Suppressor macrophage (primary cell): Measurements from ENCODE around the gene GAS6.
"Not testable (repeated sequence)": the region's sequence is repeated elsewhere in the genome, so short reads cannot be mapped to it uniquely, and the experiment has no call there.

ENCODE experiments used
- DNase-seq, 4 experiments: peaks; one replicate each; pipeline ENCODE4 v3.0.0-alpha.2; 2020 to 2022
- total RNA-seq, 17 experiments: gene quantifications; one replicate each; lab custom pipeline; 2026; ENCODE audit warnings: mixed read lengths in 6 of 17, inconsistent platforms in 3 of 17; lab: John Stamatoyannopoulos, UW

Gene GAS6
- 5.5 to 26.4 (median 12.3) reads per million in 17 experiments for total RNA-seq

DNA sequence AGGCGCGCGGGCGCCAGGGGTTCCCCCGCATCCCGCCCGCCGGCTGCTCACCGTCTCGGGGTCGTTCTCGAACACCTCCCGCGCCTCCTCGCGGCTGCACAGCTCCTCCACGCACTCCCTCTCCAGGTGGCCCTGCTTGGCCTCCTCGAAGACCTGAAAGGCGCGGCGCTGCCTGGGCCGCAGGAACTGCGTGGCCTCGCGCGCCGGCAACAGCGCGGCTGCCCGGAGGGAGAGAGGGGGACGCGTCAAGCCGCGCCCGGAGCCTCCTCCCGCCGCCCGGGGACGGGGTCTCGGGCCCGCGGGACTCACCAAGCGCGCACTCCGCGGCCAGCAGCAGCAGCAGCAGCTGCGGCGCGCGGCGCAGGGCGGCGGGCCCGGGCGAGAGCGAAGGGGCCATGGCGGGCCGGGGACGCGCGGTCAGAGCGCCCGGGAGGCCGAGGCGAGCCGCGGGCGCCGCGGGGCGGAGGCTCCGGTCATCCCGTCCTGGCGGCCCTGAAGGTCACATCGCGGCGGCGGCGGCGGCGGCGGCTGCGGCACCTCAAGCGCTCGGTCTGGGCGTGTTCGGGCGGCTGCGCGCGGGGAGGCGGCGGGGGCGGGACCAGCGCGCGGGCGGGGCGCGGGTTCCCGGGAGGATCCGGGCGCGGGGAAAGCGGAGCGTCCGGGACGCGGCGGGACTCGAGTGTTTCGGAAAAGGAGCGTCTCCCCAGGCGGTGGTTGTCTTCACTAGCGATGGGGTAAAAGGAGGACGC is at the start of gene GAS6:
Gene GAS6, minus strand, starts transcription at position 553 of the 749 bp plus-strand sequence. Its CDS starts 156 bp downstream, at position 397.
- DNase-seq = peak in 3 of 4 experiments; percentile 21 to 61 (median 54)

DNA sequence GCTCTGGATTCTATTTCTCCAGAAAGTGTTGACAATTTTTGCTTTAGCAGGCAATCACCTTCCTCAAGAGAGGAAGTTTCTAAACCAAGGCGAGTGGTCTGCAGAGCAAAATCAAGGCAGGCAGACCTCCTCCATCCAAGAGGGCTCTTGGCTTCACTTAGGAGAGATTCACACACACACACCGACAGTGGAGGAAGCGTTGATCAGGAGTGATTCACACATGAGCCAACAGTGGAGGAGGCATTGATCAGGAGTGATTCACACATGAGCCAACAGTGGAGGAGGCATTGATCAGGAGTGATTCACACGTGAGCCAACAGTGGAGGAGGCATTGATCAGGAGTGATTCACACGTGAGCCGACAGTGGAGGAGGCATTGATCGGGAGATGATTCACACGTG is 49.5 kb upstream of the GAS6 start:
- not testable (repeated sequence) for DNase-seq

DNA sequence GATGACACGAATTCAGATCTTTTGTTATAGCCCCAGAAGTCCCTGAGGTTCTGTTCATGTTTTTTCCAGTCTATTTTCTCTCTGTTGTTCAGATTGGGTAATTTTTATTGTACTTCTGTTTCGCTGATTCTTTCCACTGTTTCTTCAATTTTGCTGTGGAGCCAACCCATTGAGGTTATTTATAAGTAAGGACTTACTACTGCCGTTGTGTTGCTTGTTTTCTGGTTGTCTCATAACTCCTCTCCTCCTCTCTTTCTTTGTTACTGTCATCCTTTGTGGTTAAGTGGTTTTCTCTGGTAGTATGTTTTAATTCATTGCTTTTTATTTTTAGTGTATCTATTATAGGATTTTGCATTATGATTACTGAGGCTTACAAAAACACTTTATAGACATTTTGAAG is 48.7 kb upstream of the GAS6 start:
- no peak for DNase-seq

DNA sequence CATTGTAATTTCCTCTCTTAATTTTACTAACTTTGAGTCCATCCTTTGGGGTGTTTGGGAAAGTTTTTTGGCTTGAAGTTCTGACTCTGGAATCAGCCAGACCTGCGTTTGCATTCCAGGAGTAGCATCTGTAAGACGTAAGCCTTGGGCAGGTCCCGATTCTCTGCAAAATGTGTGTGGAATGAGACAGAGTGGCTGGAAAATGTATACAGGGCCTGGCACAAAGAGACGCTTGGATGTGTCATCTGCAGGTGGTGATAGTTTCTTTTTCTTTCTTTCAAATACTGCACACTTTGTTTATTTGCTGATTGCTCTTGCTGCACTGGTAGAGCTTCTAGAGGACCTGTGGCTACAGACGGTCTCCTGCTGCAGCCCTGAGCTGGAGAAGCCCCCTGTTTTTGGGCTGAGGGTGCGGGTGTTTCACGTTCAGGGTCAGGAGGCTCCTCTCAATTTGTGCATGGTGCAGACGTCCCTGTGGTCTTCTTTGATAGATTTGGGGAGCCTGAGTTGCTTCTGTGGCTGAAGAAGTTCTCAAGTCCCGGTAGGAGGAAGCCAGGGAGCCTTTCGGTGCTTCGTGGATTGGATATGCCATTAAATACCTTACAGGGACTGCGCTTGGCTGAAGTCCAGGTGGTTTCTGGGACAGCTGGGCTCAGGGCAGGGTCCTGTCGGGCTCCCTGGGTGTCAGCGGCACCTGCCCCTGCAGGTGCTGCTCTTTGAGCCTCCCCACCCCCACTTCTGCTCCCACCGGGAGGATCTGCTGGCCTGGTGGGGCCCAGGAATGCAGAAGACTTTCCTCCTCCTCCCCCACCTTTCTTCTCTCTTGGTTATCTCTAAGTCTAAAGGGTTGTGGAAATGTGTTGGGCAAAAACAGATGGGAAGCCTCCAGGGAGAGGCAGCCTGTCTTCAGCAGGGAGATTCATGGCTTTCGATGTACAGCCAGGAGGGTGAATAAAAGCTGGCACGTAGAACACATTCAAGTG is 44.0 kb upstream of the GAS6 start:
- DNase-seq = peak in 1 of 4 experiments; percentile 1

DNA sequence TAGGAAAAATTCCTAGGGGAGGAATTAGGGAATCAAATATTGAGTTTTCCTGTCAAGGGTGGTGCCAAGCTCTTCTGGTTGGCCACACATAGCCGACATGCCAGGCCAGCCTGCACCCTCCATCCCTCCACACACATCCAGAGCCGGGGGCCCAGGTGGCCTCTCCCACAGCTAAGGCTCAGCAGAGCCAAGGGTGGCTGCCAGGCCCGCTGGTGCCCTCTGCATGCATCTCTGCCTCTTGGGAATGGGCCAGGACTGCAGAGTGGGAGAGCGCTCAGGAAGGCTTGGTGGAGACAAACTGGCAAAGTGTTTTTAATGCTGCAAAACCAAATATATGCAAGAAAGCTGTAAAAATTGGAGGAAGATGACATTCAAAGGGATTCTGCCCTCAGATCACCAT is 42.7 kb upstream of the GAS6 start:
- DNase-seq = no peak

DNA sequence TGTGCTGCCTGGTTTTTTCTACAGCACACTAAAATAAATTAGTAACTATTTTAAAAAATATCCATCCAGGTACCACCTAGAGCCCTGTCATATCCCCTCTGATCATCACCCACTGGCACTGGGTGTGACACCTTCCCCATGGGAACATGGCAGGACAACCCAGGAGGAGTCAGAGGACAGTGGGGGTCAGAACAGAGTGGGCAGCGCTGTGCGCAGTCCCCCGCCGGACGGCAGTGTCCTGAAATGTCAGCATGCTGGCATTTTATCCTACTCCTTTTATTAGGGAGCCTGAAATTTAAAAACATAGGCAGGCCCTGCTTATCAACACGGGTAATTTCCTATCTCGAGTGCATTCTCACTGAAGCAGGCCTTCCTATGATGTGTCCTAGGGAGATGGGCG is 42.1 kb upstream of the GAS6 start:
- DNase-seq = no peak

DNA sequence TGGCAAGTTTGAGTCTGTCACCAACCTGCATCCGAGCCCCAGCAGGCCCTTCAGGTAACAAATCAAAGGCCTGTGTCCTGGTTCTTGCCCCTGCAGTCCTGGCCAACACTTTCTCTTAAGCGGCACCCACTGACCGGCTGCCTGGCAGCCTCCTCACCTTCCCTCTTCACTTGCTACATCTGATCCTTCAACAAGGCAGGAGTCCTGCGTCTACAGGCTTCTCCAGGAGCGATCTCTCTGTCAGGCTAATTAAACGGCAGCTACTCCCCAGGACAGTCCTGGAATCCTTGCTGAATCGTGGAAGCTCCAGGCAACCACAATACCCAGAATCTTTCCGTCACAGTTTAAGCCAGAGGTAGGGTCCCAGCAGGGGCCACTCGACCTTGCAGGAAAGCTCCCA is 41.1 kb upstream of the GAS6 start:
- no peak for DNase-seq

DNA sequence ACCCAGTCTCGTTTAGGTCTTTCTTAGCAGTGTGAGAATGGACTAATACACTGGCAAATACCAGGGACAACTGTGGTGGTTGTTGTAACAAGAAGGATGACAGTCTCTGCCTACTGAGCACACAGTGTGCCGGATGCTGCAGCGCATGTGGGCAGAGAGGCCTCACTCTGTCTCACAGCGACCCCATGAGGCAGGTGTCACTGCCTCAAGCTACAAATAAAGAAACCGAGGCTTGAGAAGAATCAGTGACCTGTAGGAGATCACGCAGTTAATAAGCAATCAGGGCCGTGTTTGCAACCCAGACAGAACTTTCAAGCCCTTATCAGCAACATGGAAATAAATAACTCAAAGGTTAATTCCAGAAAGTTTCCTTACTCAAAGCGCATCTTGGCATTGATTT is 40.5 kb upstream of the GAS6 start:
- peak in 1 of 4 experiments; percentile 15 for DNase-seq

DNA sequence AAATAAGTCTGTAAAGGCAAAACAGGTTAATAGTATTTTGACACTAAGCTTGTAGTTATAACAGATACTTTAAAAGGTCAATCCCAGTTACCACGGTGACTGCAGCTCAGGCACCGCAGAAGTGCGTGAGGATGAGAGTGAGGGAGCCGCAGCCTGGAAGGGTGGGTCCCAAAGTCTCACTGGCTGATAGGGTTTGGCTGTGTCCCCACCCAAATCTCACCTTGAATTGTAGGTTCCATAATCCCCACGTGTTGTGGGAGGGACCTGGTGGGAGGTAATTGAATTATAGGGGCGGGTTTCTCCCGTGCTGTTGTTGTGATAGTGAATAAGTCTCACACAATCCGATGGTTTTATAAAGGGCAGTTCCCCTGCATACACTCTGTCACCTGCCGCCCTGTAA is 40.0 kb upstream of the GAS6 start:
- no peak for DNase-seq

DNA sequence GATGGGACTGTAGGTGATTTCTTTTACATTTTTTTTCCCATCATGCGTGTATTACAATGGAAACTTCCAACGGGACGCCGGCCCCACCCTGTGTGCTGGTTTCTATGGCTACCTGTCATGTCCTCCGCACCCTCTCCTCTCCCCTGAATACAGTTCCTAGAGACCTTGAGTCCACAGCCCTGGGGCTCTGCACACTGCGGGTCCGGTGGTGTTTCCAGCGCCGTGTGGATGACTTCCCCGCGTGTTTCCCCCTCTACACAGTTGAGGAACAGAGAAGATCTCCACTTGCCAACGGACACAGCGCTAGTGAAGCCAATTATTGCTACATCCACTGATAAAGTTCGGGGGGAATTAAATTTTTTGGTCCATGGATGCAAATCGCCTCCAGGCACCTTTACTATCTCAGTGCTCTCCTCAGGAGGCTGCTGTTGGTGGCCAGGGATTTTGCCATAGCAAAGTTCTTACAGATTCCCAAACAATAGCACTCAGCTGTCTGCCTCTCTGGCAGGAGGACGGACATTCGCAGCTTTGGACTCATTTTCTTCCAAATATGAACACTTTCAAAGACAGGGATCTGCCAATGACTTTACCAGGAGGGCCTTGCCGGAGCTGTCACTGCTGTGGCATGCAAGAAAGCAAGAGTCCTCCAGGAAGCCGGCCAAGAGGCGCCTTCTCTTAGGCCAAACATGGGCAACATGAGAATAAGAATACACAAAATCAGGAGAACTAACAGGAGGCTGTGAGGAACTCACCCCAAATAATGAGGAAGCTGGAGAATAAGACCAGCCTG is 39.3 kb upstream of the GAS6 start:
- DNase-seq = no peak

DNA sequence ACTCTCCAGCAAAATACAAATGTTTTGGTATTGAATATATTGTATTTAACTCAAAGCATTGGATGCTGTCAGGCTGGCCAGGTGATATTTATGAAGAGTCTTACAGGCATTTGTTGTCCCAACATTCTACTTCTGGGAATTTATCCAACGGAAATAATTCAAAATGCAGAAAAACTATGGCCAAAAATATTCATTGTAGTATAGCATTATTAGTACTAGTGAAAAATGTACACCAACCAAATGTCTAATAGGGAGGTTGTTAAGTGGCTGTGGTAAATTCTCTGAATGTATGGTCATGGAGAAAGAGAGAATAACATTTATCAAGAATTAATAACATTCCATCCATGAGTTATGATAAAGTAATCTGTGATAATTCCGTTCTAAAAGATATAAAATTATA is 38.6 kb upstream of the GAS6 start:
- DNase-seq = no peak

DNA sequence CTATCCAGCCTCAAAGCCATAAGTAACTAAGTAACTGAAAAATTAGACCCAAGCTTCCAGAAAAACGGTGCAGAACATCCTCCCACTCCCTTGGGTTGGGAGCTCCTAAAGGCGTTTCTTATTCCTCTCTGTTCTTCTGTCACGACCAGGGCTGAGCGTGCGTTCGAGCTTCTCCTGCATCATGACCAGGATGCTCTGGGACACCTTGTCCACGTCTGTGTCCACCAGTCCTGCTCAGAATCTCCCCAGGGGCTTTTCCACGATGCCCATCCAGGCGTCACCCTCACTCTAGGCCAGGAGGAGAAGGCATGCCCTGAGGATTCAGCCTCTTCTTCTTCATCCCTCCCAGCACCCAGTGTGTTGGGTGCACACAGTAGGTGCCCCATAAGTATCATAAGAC is 37.8 kb upstream of the GAS6 start:
- DNase-seq = no peak

DNA sequence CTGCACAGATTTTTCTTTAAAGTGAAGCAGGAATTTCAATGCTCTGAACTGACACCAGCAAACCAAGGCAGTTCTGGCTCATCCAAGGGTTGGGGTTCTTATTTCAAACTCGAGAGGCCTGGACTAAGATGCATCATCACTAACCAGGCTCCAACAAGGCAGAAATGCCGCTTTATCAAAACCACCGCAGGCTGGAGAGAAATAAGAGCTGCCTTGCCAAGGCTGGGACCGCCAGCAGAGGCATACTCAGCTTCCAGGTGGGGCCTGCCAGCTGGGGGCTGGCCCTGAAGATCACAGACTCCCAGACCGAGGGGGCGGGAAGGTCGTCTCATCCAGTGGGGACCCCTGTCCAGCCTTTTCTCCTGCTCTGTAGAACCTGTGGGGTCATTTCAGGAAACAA is 37.4 kb upstream of the GAS6 start:
- DNase-seq = no peak

DNA sequence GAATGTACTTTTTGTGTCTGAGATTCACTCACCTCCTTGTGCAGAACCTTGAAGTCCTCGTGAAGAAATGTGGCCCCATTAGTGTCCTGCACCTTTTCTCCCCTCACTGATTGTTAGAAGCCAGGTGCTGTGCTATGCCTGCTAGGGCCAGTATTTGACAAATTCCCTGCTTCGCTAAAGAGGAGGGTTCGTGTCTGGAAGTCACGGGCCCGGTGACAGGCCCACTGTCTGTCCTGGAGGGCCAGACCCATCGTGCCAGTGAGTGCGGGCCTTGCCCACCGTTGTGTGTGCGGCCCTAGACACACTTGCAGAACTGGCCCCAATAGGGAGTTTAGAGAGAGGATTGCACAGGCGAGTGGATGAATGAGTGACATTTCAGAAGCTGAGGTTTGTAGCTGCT is 36.8 kb upstream of the GAS6 start:
- no peak for DNase-seq

DNA sequence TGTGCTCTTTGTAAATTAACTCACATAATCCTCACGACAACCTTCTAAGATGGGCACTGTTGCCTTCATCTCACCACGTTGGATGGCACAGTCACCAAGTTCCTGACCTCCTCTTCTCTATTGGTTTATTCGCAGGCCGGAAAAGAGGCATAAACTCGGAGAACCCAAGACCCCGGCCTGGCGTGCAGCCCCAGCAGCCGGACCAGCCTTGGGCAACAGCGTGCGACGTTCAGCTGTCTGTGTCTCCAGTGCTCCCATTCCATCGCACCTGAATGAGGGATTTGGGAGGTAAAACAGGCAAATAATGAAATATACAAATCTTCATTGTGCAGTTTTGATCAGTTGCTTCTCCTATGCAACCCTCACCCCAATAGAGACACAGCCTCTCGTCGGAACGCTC is 34.5 kb upstream of the GAS6 start:
- DNase-seq = no peak

DNA sequence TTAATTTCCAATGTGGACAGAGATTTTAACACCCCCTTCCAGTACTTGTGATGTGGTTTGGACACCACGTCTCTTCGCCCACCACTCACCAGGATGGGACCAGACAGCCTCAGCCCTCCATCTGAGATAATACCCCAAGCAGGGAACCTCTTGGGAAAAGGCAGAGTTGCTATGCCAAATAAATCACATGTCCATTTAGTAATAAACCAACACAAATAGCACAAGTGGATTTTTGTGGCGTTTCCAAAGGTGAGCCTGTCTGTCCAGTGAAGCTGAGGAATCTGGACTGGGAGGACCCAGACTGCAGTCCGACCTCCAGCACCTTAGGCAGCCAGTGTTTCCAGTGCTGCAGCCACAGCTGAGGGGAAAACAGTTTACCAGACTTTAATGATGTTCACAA is 34.1 kb upstream of the GAS6 start:
- no peak for DNase-seq

DNA sequence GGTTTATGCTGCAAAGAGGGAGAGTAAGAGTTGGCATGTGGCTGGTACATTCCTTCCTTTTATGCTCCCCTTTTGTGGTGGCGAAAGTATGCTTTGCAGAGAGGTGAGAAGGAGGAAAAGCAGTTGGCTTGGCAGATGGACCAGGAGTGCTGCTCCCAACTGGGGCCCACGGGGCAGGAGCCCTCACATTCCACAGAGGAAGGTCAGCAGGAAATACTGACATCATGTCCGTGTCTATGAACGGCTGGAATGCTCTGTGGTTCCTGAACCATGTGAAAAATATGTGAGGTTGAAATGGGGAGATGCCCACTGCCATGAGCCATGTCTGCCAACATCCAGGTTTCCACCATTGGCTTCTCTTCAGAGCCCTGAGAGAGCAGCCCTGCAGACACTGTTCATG is 33.3 kb upstream of the GAS6 start:
- no peak for DNase-seq

DNA sequence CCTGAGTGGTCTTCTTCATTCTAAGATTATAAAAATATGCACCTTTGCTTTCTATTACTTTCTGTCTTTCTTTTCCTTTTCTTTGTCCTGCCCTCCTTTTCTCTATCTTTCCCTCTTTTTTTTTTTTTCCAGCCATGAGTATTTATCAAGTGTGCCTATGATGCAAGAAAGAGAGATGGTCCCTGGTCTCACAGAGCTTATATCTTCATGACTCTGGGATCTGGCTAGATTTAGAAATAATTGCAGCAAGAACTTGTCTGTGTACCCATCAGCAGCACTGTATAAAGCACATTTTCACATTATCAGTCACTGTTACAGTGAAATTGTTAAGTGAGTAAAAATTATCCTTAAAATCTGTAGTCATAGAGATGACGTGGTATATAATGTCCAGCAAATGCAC is 31.6 kb upstream of the GAS6 start:
- no peak for DNase-seq

DNA sequence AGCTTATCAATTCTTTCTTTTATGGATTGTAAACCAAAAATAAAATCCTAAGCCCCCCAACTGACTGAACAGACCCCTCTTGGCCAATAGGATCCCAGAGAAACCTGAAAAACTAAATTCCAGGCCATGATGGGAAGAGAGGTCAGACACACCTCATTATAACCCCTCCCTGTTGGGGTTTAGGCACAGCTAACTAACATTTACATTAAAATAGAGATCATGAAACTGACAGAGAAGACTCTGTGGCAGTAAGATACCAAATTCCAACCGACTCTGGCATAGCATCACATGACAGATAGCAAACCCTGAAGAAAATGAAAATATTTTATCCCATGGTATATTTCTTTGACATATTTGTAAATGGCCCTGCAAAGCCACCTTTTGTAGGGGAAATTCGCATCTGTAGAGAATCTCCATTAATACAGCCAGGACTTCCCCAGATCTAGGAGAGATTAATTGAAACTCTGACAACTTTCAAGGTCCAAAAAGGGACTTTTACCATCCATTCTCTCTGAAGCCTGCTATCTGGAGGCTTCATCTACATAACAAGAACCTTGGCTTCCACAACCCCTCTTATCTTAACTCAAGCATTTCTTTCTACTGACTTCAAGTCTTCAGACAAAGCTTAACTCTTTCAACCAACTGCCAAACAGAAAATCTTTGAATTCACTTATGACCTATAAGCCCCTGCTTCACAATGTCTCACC is 27.1 kb upstream of the GAS6 start:
- no peak for DNase-seq

DNA sequence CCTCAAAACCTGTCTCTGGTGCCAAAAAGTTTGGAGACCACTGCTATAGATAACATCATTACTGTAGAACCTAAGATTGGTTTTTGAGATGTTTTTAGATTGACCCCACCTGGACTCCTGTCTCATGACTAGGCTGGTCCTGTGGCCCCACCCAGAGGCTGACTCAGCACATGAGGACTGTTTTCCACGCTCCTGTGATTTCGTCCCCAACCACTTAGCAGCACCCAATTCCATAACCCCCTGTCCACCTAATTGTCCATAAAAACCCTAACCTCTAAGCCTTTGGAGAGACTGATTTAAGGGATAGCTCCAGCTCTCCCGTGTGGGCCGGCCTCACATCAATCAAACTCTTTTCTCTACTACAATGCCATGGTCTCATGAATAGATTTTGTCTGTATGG is 25.6 kb upstream of the GAS6 start:
- no peak for DNase-seq

DNA sequence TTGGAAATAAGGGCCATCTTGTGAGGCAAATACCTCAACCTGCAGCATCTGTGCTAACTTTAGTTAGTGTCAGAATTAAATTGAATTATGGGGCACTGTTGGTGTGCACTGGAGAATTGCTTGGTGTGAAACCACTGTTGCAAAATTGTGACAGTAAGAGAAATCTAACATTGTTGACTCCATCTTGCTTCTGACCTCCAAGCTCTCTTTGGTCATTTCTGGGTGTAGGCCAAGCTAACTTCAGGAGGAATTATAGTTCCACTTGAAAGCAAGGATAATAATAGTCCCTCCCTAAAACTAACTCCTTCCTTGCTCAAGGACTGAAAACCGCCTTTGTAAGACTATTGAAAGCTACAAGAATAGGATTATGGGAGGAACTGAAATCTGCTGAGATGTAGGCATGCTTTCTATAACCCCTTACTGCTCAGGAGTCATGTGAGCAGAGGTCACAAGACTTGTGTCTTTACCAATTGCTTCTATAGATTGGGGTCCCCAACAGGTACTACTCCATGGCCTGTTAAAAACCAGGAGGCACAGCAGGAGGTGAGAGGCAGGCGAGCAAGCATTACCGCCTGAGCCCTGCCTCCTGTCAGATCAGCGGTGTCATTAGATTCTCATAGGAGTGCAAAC is 24.9 kb upstream of the GAS6 start:
- peak in 2 of 4 experiments; percentile 11 to 45 for DNase-seq
